ENCODE data around the gene DTYMK. TPM values are rescaled to one million over a fixed set of nuclear protein-coding genes. Genes with fewer than 3 reads are reported as not detected.

The DTYMK gene
- polyA plus RNA-seq, 2 of the 4 experiments (the other 2 are of a cell fraction) = 68.7 to 99.5 TPM

DNA sequence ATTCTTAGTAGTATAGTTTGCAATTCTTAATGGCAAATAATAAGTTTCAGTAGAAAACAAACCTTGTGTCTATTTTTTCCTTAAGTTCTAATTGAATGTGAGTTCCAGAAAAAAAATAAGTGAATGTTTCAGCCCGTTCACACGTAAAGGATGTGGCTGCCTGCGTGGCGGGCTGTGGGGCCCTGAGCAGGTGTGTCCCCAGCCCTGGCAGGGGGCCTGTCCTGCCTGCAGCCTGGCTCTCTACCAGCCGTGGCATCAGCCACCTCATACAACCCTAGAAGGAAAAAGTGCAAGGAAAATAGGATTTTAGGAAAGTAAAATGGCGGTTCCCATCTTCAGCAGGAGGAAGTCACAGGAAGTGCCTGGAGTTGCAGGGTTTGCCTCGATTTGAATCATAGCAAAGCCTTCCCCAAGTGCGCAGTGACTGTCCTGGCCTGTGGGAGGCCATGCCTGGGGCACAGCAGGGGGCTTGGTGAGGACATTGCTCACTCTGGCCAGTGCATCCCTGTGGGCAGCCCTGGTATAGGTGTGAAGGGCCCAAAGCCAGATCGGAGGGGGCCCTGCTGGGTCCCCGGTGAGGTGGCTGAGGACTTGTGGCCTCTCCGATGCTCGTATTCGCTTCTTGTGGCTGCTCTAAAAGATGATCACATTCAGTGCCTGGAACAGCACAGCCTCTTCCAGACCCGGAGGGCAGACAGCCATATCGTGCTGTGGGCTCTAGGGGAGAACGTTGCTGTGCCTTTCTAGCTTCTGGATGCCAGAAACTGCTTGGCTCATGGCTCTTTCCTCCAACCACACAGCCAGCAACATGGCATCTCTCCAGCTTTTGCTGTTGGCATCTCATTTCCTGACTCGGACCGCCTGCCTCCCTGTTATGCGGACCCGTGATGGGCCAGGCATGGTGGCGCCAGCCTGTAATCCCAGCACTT, 12.6 kb downstream of the DTYMK start:
- no peaks in the 10 kb centered on the region for H3K4me1 ChIP-seq
- ChIA-PET CTCF (interaction anchor here (1.5 kb wide), 1 partner anchor 15 kb away, joined by 6 read pairs; no protein-coding TSS in a partner anchor), POLR2A (no interaction called here)
- DNase-seq (ENCODE audit: low read depth in 1 of 2, low spot score in 1 of 2) (peak; percentile 31 to 50), ATAC-seq (peak; percentile 77 to 82), FAIRE-seq (no peak)
- no peak overlapping the region for H3K27ac ChIP-seq
- WGBS (ENCODE audit: missing lambda C conversion rate) = 93% methylated on average over 21 of the region's 21 CpGs
- H3K4me3 ChIP-seq = no peak overlapping the region
- TF ChIP-seq ESRRA (IDR thresholded peaks at IDR 0.05; ENCODE audit: borderline replicate concordance, low read length) (no peak), HDAC2 (IDR thresholded peaks at IDR 0.05) (no peak), JUNB (IDR thresholded peaks at IDR 0.05) (no peak), JUN (IDR thresholded peaks at IDR 0.05) (0 out of 5 replicates have a peak, but pooled peaks of 1 of the 2 experiments have one; percentile 7), ATOH8 (CRISPR knock-in tag; IDR thresholded peaks at IDR 0.05; ENCODE audit: low read depth) (no peak), KDM5A (IDR thresholded peaks at IDR 0.05) (no peak)
- H3K9me3 ChIP-seq = no peaks in the 10 kb centered on the region
- no peak overlapping the region for H3K4me2 ChIP-seq

- WGBS (ENCODE audit: missing lambda C conversion rate) = 94% methylated on average over 18 of the region's 18 CpGs
- CTCF ChIA-PET = interaction anchor here (1.5 kb wide), 1 partner anchor 14 kb away, joined by 6 read pairs; no protein-coding TSS in a partner anchor
- no peak overlapping the region for H3K4me3 ChIP-seq
These were observed 13.4 kb downstream of the DTYMK start for GRCh38 chr2:241673189-241673663.

More at GRCh38 chr2:241673189-241673663, 13.4 kb downstream of the DTYMK start:
- POLR2A ChIA-PET = no interaction called here
- ATAC-seq (no peak), DNase-seq (ENCODE audit: low read depth in 1 of 2, low spot score in 1 of 2) (no peak), FAIRE-seq (no peak)
- TF ChIP-seq CHD4 (IDR thresholded peaks at IDR 0.05; ENCODE audit: borderline replicate concordance) = no peak
- TF ChIP-seq EHF (CRISPR knock-in tag; IDR thresholded peaks at IDR 0.05) = no peak
- TF ChIP-seq REST (IDR thresholded peaks at IDR 0.05) = no peak
- no peak for TF ChIP-seq NFE2L2 (conservative IDR thresholded peaks at IDR 0.05; ENCODE audit: low read length)
- TF ChIP-seq ZFP36 (IDR thresholded peaks at IDR 0.05; ENCODE audit: borderline replicate concordance, partially characterized antibody) = no peak
- no peak for TF ChIP-seq CTCF (IDR thresholded peaks at IDR 0.05)
- TF ChIP-seq RAD21 (conservative IDR thresholded peaks at IDR 0.05 in 1 of 2, IDR thresholded peaks at IDR 0.05 in 1 of 2) = no peak
- no peak for TF ChIP-seq KDM1A (IDR thresholded peaks at IDR 0.05; ENCODE audit: low read depth)
- no peak for TF ChIP-seq ZC3H11A (IDR thresholded peaks at IDR 0.05)
- Histone ChIP-seq H3K4me1 (no peaks in the 10 kb centered on the region), H3K4me2 (no peak overlapping the region), H3K9me3 (no peaks in the 10 kb centered on the region), H3K27ac (no peak overlapping the region)

Data from A549 (cell line).